GM12878 (cell line): ENCODE measurements around the gene CYBC1. TPM values are rescaled to one million over a fixed set of nuclear protein-coding genes. Genes with fewer than 3 reads are reported as not detected.

Source experiments
- BRCA1 ChIP-seq: IDR thresholded peaks from 2 replicates; pipeline ENCODE4 v1.6.1; 2011; ENCODE audit warnings: low read depth, low read length, improper control_type of control experiment
- CBX5 ChIP-seq: sonication (generic); IDR thresholded peaks from 2 replicates; pipeline ENCODE4 v1.6.1; 2016; ENCODE audit warnings: low read depth, moderate library complexity, mild to moderate bottlenecking, inconsistent platforms
- MXI1 ChIP-seq: fragments of 150-350 bp; IDR thresholded peaks from 2 replicates; pipeline ENCODE4 v1.6.1; 2011; ENCODE audit warnings: low read depth, mild to moderate bottlenecking, inconsistent platforms, low read length, improper control_type of control experiment
- NRF1 ChIP-seq: conservative IDR thresholded peaks from 2 replicates; pipeline ENCODE4 v1.6.1; 2011; ENCODE audit warnings: mild to moderate bottlenecking, low read depth, low read length, improper control_type of control experiment
- POLR2AphosphoS2 ChIP-seq: IDR thresholded peaks from 2 replicates; pipeline ENCODE4 v1.6.1; 2011; ENCODE audit warnings: low read depth, mild to moderate bottlenecking, low read length, improper control_type of control experiment, moderate library complexity
- POU2F2 ChIP-seq: IDR thresholded peaks from 3 replicates; pipeline ENCODE4 v1.6.1; 2011; ENCODE audit warnings: low read depth, mild to moderate bottlenecking, low read length, borderline replicate concordance
- SMAD5 ChIP-seq: IDR thresholded peaks from 2 replicates; pipeline ENCODE4 v1.6.1; 2016; ENCODE audit warnings: antibody characterized with exemption, low read depth
- polyA plus RNA-seq, 11 experiments: library from polyadenylated mRNA; depleted of rRNA in 4 of 11; unstranded in 6 of 11; stranded (reverse) in 5 of 11; fragments of >200 nt; fragmentation: Nextera tagmentation in 4 of 11; fragmentation: Illumina TruSeq in 1 of 11; extraction: Ambion mirVana in 4 of 11; extraction: Trizol in 1 of 11; gene quantifications; 1 replicate in 1 of 11; 2 replicates in 10 of 11; pipeline versions ENCODE4 v1.2.1 to v1.2.3, GENCODE V29; 2011 to 2016; ENCODE audit warnings: inconsistent platforms in 2 of 11, missing spikeins in 2 of 11, low read depth in 1 of 11
- total RNA-seq, 4 experiments: library from RNA; depleted of rRNA in 3 of 4; stranded (reverse); fragments of >200 nt in 3 of 4; fragmentation: Illumina TruSeq in 1 of 4; extraction: Trizol in 1 of 4; gene quantifications; 2 replicates each; pipeline versions ENCODE4 v1.2.1 to v1.2.3, GENCODE V29; 2013 to 2021
- TF ChIP-seq, protein P1 (sequence below): fragments of 450-650 bp; conservative IDR thresholded peaks from 2 replicates; pipeline ENCODE4 v1.6.1; 2017; ENCODE audit warnings: mild to moderate bottlenecking, moderate library complexity
- TF ChIP-seq, protein P2 (sequence below): fragments of 450-650 bp; IDR thresholded peaks from 2 replicates; pipeline ENCODE4 v1.6.1; 2016; ENCODE audit warnings: mild to moderate bottlenecking, moderate library complexity, borderline replicate concordance
- TF ChIP-seq, protein P3 (sequence below): fragments of 450-650 bp; IDR thresholded peaks from 2 replicates; pipeline ENCODE4 v1.6.1; 2017; ENCODE audit warnings: mild to moderate bottlenecking, moderate library complexity

CYBC1 gene
- total and polyA plus RNA-seq, 10 of the 15 experiments (the other 5 are each of a cell fraction or from before 2014, with no cell fraction given) = 4.2 to 162 (median 133) TPM

DNA sequence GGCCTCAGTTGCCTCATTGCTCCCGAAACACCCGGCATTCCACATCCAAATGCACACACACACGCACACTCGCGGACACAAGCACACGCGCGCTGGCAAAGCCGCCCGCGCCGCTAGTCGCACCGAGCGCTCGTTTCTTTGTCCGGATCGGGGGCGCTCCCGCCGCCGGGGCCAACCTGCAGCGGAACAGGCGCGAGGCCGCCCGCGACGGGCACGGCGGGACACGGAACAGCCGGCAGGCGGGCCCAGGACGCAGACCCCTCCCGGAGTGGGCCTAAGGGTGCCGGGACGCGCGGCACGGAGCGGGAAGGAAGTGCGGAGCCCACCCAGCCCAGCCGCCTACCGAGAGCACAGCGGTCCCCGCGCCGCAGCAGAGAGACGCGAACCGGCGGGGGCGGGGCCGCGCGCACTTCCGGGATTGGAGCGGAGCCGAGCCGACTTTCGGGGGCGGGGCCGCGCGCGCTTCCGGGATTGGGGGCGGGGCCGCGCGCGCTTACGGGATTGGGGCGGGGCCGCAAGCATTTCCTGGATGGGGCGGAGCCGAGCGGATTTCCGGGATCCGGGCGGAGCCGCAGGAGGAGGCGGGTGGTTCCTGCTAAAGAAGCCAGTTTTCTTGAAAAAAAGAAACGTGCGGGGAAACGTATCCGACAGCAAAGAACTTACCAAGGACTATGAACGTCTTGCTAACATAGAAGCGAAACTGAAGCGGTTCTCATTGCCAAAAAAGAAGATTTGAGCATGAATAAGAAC lies at the start of gene CYBC1 (continued):
- TF ChIP-seq, protein P1, sequence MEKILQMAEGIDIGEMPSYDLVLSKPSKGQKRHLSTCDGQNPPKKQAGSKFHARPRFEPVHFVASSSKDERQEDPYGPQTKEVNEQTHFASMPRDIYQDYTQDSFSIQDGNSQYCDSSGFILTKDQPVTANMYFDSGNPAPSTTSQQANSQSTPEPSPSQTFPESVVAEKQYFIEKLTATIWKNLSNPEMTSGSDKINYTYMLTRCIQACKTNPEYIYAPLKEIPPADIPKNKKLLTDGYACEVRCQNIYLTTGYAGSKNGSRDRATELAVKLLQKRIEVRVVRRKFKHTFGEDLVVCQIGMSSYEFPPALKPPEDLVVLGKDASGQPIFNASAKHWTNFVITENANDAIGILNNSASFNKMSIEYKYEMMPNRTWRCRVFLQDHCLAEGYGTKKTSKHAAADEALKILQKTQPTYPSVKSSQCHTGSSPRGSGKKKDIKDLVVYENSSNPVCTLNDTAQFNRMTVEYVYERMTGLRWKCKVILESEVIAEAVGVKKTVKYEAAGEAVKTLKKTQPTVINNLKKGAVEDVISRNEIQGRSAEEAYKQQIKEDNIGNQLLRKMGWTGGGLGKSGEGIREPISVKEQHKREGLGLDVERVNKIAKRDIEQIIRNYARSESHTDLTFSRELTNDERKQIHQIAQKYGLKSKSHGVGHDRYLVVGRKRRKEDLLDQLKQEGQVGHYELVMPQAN = peak; percentile 95
- no peak for TF ChIP-seq BRCA1
- TF ChIP-seq, protein P2, sequence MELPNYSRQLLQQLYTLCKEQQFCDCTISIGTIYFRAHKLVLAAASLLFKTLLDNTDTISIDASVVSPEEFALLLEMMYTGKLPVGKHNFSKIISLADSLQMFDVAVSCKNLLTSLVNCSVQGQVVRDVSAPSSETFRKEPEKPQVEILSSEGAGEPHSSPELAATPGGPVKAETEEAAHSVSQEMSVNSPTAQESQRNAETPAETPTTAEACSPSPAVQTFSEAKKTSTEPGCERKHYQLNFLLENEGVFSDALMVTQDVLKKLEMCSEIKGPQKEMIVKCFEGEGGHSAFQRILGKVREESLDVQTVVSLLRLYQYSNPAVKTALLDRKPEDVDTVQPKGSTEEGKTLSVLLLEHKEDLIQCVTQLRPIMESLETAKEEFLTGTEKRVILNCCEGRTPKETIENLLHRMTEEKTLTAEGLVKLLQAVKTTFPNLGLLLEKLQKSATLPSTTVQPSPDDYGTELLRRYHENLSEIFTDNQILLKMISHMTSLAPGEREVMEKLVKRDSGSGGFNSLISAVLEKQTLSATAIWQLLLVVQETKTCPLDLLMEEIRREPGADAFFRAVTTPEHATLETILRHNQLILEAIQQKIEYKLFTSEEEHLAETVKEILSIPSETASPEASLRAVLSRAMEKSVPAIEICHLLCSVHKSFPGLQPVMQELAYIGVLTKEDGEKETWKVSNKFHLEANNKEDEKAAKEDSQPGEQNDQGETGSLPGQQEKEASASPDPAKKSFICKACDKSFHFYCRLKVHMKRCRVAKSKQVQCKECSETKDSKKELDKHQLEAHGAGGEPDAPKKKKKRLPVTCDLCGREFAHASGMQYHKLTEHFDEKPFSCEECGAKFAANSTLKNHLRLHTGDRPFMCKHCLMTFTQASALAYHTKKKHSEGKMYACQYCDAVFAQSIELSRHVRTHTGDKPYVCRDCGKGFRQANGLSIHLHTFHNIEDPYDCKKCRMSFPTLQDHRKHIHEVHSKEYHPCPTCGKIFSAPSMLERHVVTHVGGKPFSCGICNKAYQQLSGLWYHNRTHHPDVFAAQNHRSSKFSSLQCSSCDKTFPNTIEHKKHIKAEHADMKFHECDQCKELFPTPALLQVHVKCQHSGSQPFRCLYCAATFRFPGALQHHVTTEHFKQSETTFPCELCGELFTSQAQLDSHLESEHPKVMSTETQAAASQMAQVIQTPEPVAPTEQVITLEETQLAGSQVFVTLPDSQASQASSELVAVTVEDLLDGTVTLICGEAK = peak; percentile 71; the same call in 1 of the 2 replicates
- no peak for TF ChIP-seq NRF1
- TF ChIP-seq MXI1 = no peak
- TF ChIP-seq SMAD5 = peak; percentile 43; the same call in 1 of the 2 replicates
- no peak for TF ChIP-seq CBX5
- no peak for TF ChIP-seq POU2F2
- TF ChIP-seq, protein P3, sequence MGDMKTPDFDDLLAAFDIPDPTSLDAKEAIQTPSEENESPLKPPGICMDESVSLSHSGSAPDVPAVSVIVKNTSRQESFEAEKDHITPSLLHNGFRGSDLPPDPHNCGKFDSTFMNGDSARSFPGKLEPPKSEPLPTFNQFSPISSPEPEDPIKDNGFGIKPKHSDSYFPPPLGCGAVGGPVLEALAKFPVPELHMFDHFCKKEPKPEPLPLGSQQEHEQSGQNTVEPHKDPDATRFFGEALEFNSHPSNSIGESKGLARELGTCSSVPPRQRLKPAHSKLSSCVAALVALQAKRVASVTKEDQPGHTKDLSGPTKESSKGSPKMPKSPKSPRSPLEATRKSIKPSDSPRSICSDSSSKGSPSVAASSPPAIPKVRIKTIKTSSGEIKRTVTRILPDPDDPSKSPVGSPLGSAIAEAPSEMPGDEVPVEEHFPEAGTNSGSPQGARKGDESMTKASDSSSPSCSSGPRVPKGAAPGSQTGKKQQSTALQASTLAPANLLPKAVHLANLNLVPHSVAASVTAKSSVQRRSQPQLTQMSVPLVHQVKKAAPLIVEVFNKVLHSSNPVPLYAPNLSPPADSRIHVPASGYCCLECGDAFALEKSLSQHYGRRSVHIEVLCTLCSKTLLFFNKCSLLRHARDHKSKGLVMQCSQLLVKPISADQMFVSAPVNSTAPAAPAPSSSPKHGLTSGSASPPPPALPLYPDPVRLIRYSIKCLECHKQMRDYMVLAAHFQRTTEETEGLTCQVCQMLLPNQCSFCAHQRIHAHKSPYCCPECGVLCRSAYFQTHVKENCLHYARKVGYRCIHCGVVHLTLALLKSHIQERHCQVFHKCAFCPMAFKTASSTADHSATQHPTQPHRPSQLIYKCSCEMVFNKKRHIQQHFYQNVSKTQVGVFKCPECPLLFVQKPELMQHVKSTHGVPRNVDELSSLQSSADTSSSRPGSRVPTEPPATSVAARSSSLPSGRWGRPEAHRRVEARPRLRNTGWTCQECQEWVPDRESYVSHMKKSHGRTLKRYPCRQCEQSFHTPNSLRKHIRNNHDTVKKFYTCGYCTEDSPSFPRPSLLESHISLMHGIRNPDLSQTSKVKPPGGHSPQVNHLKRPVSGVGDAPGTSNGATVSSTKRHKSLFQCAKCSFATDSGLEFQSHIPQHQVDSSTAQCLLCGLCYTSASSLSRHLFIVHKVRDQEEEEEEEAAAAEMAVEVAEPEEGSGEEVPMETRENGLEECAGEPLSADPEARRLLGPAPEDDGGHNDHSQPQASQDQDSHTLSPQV = no peak; the same call in 1 of the 2 replicates
- peak; percentile 56; the same call in 1 of the 2 replicates for TF ChIP-seq POLR2AphosphoS2
